ENCODE measurements around the gene CTDSPL2. TPM values are rescaled to one million over a fixed set of nuclear protein-coding genes. Genes with fewer than 3 reads are reported as not detected.

Gene CTDSPL2
- total and polyA plus RNA-seq, 2 of the 8 experiments (the other 6 are each of a cell fraction or from before 2014, with no cell fraction given) = 25.2 to 64.7 TPM

DNA sequence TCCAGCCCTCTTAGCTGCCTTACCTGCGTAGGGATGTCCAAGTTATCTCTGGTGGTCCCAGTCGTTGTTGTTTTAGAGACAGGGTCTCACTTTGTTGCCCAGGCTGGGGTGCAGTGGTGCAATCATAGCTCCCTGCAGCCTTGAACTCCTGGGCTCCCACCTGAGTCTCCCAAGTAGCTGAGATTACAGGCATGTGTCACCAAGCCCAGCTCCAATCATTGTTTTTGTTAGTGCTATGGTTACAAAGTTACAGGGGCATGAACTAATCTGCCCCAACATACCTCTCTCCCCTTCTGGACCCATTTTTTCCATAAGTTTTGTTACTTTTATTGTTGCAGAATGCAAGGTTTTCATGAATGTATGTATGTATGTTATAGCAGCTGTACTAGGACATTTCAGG, 54.7 kb downstream of the CTDSPL2 start:
- FAIRE-seq (no peak), DNase-seq (ENCODE audit: low read depth in 1 of 2, low spot score in 2 of 2) (no peak)
- Histone ChIP-seq H3K18ac (ENCODE audit: extremely low read depth, low read length) (no peak overlapping the region), H2BK20ac (ENCODE audit: low read length) (no peak overlapping the region), H3K23ac (ENCODE audit: insufficient read length) (no peak overlapping the region), H4K91ac (replicated peaks; ENCODE audit: insufficient read length, low read length) (no peak overlapping the region), H3K4me2 (ENCODE audit: insufficient read depth in 1 of 2, low read depth in 2 of 2, low read length in 2 of 2) (no peak overlapping the region), H3K79me2 (ENCODE audit: control insufficient read depth in 1 of 2, insufficient read depth in 2 of 2, low read length in 2 of 2) (peaks cover 0 to 46% of the 10 kb centered on the region in 2 experiments; a peak in 3 of 4 replicates), H2AFZ (ENCODE audit: low read length) (no peak overlapping the region), H4K5ac (ENCODE audit: insufficient read length, low read depth, low read length) (no peak overlapping the region), H3K56ac (replicated peaks; ENCODE audit: insufficient read length, low read depth, low read length) (no peak overlapping the region), H4K20me1 (replicated peaks in 1 of 2; ENCODE audit: control insufficient read depth in 1 of 2, insufficient read depth in 2 of 2, low read length in 2 of 2) (no peaks in the 10 kb centered on the region), H3K27ac (ENCODE audit: low read depth, low read length) (no peak overlapping the region), H2AK5ac (ENCODE audit: low read depth, low read length) (no peak overlapping the region), H3K9ac (replicated peaks in 1 of 4; ENCODE audit: extremely low read depth in 1 of 4, low read depth in 3 of 4, low read length in 3 of 4) (no peak overlapping the region), H3K14ac (ENCODE audit: insufficient read length) (no peak overlapping the region), H3K27me3 (replicated peaks in 1 of 4; ENCODE audit: control insufficient read depth in 3 of 4, extremely low read depth in 1 of 4, insufficient read depth in 3 of 4, low read length in 3 of 4) (no peaks in the 10 kb centered on the region), H3K79me1 (ENCODE audit: low read depth, low read length) (peaks cover 2% of the 10 kb centered on the region; the same call in 1 of the 2 replicates), H3K4ac (replicated peaks; ENCODE audit: insufficient read length, low read depth, low read length) (no peak overlapping the region), H2BK15ac (ENCODE audit: low read length) (no peak overlapping the region), H2BK120ac (replicated peaks; ENCODE audit: low read depth, low read length) (no peak overlapping the region), H3K36me3 (ENCODE audit: control insufficient read depth in 2 of 4, insufficient read depth in 4 of 4, low read length in 3 of 4) (peaks cover 0 to 13% (median under 1%) of the 10 kb centered on the region in 4 experiments; a peak in 3 of 8 replicates), H3K4me3 (ENCODE audit: extremely low read depth in 1 of 4, insufficient read depth in 2 of 4, low read depth in 3 of 4, low read length in 4 of 4) (no peak overlapping the region), H3K4me1 (replicated peaks in 1 of 4; ENCODE audit: control insufficient read depth in 3 of 4, insufficient read depth in 4 of 4, low read length in 3 of 4) (no peaks in the 10 kb centered on the region), H2BK5ac (ENCODE audit: low read depth, low read length) (no peak overlapping the region), H4K8ac (ENCODE audit: extremely low read depth, insufficient read depth, low read length) (no peak overlapping the region), H3K23me2 (ENCODE audit: low read depth, low read length) (no peaks in the 10 kb centered on the region), H3K9me3 (ENCODE audit: insufficient read depth in 2 of 2, low read depth in 1 of 2, low read length in 1 of 2) (no peaks in the 10 kb centered on the region), H2BK12ac (ENCODE audit: low read depth, low read length) (no peak overlapping the region)
- 87% methylated on average over 2 of the region's 2 CpGs; no CpG with 5 or more reads in 1 of the 2 experiments for WGBS, 2 experiments (ENCODE audit: extremely low coverage in 1 of 2, insufficient coverage in 1 of 2, insufficient read length in 1 of 2, insufficient replicate concordance in 2 of 2, low coverage in 1 of 2, low lambda C conversion rate in 2 of 2, missing lambda C conversion rate in 1 of 2)
- ChIA-PET CTCF (ENCODE audit: partially characterized antibody) (interaction anchor here (1.8 kb wide), 1 partner anchor 19 kb away, joined by 4 read pairs; no protein-coding TSS in a partner anchor), POLR2A (ENCODE audit: partially characterized antibody) (interaction anchor here (1.2 to 1.5 kb wide), 4 partner anchors 9 to 55 kb away, joined by 3 to 6 read pairs (median 4); partner anchors contain the start of gene CTDSPL2)
- TF ChIP-seq TAF7 (optimal IDR thresholded peaks at IDR 0.05; ENCODE audit: borderline replicate concordance, low read depth, low read length) (no peak), KDM1A (IDR thresholded peaks at IDR 0.05; ENCODE audit: borderline replicate concordance, low read length) (no peak), SIN3A (conservative IDR thresholded peaks at IDR 0.05 in 1 of 2, IDR thresholded peaks at IDR 0.05 in 1 of 2; ENCODE audit: low read depth in 1 of 2, low read length in 2 of 2) (no peak), ZNF274 (IDR thresholded peaks at IDR 0.05; ENCODE audit: borderline replicate concordance, extremely low read depth, low read length) (no peak), CBX8 (IDR thresholded peaks at IDR 0.05; ENCODE audit: borderline replicate concordance, low read depth, low read length) (no peak)
